Mucosa of rectum (tissue), 2 donors: ENCODE measurements around the gene SFI1.
"Not testable (repeated sequence)": the region's sequence is repeated elsewhere in the genome, so short reads cannot be mapped to it uniquely, and the experiment has no call there.

Experiments used
- H3K27ac ChIP-seq, 2 donors: one replicate each; pipeline ENCODE4 v1.7.0; 2013; ENCODE audit warnings: inconsistent platforms in 2 of 2, low read depth in 2 of 2, low read length in 2 of 2
- H3K27me3 ChIP-seq, 2 donors: one replicate each; pipeline ENCODE4 v1.7.0; 2013; ENCODE audit warnings: low read length in 2 of 2; ENCODE audit not compliant: control insufficient read depth in 2 of 2, insufficient read depth in 2 of 2
- H3K36me3 ChIP-seq, 2 donors: one replicate each; pipeline ENCODE4 v1.7.0; 2013; ENCODE audit warnings: low read length in 2 of 2; ENCODE audit not compliant: control insufficient read depth in 2 of 2, insufficient read depth in 2 of 2
- H3K4me1 ChIP-seq, 2 donors: one replicate each; pipeline ENCODE4 v1.7.0; 2013; ENCODE audit warnings: low read length in 2 of 2, mild to moderate bottlenecking in 1 of 2; ENCODE audit not compliant: control insufficient read depth in 2 of 2, insufficient read depth in 2 of 2
- H3K4me3 ChIP-seq, 2 donors: one replicate each; pipeline ENCODE4 v1.7.0; 2013; ENCODE audit warnings: low read length in 2 of 2
- H3K9ac ChIP-seq, 2 donors: one replicate each; pipeline ENCODE4 v1.7.0; 2013; ENCODE audit warnings: low read length in 2 of 2, low read depth in 1 of 2, mild to moderate bottlenecking in 1 of 2
- H3K9me3 ChIP-seq, 2 donors: one replicate each; pipeline ENCODE4 v1.7.0; 2013; ENCODE audit warnings: low read length in 2 of 2; ENCODE audit not compliant: control insufficient read depth in 2 of 2
- donor health status: healthy.
- donor health status: Normal muscosa, but diverticular disease.

Gene SFI1

DNA sequence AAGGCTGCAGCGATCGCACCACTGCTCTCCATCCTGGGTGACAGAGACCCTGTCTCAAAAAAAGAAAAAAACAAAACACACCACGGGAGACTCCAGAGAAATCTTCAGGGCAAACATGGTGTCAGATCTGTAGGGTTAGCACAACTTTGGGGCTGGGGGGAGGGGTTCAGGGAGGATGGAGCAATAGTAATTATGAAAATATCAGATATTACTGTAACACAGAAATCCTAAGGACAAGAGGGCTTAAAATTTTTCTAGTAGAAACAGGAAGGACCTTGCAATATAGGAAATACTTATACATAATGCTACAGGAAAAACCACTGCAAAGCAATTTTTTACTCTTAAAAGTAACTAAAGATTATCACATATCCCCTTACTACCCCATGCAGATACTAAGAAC is 20.5 kb upstream of the SFI1 start:
- peaks cover 6 to 9% of the 10 kb centered on the region in 2 donors for H3K4me1 ChIP-seq
- peaks cover 7 to 9% of the 10 kb centered on the region in 2 donors for H3K36me3 ChIP-seq
- no peak overlapping the region for H3K4me3 ChIP-seq
- H3K9me3 ChIP-seq, result no peaks in the 10 kb centered on the region
- no peak overlapping the region for H3K27ac ChIP-seq
- no peak overlapping the region for H3K9ac ChIP-seq
- H3K27me3 ChIP-seq, result no peaks in the 10 kb centered on the region

GRCh38 chr22:31477329-31477728 is 19.0 kb upstream of the SFI1 start:
- H3K4me3 ChIP-seq, result no peak overlapping the region
- H3K9me3 ChIP-seq, result no peaks in the 10 kb centered on the region
- no peak overlapping the region for H3K9ac ChIP-seq
- peaks cover 6 to 9% of the 10 kb centered on the region in 2 donors for H3K4me1 ChIP-seq
- H3K36me3 ChIP-seq, result peaks cover 10 to 18% of the 10 kb centered on the region in 2 donors
- H3K27ac ChIP-seq, result peak overlapping the region; percentile 48 to 67
- no peaks in the 10 kb centered on the region for H3K27me3 ChIP-seq

DNA sequence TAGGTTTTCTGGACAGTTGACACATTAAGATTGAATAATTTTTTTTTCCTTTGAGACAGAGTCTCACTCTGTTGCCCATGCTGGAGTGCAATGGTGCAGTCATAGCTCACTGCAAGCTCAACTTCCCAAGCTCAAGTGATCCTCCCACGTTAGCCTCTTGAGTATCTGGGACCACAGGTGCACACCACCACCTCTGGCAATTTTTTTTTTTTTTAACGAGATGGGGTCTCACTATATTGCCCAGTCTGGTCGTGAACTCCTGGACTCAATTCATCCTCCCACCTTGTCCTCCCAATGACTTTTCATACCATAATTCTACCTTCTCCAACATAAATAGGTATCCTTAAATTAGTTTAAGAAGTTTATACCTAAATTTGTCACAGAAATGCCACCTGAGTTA is 15.2 kb upstream of the SFI1 start:
- H3K4me3 ChIP-seq, result no peak overlapping the region
- no peaks in the 10 kb centered on the region for H3K27me3 ChIP-seq
- H3K9me3 ChIP-seq, result no peaks in the 10 kb centered on the region
- H3K9ac ChIP-seq, result no peak overlapping the region
- H3K4me1 ChIP-seq, result peaks cover 6 to 9% of the 10 kb centered on the region in 2 donors
- H3K36me3 ChIP-seq, result peaks cover 7 to 26% of the 10 kb centered on the region in 2 donors
- H3K27ac ChIP-seq, result no peak overlapping the region

GRCh38 chr22:31482470-31482869 is 13.9 kb upstream of the SFI1 start:
- not testable (repeated sequence) for H3K4me1 ChIP-seq, H3K4me3 ChIP-seq, H3K9me3 ChIP-seq, H3K9ac ChIP-seq, H3K27me3 ChIP-seq, H3K27ac ChIP-seq
- H3K36me3 ChIP-seq, result peaks cover 7 to 28% of the 10 kb centered on the region in 2 donors

DNA sequence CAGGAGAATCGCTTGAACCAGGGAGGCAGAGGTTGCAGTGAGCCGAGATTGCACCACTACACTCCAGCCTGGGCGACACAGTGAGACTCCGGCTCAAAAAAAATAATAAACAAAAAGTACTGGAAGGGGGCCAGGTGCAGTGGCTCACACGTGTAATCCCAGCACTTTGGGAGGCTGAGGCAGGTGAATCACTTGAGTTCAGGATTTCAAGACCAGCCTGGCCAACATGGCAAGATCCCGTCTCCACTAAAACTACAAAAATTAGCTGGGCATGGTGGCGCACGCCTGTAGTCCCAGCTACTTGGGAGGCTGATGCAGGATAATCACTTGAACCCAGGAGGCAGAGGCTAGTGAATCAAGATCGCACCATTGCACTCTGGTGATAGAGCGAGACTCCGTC is 10.0 kb upstream of the SFI1 start:
- H3K9ac ChIP-seq, result not testable (repeated sequence)
- H3K4me1 ChIP-seq, result peaks cover 17 to 19% of the 10 kb centered on the region in 2 donors

GRCh38 chr22:31486951-31487350 is 9.4 kb upstream of the SFI1 start:
- peaks cover 17 to 21% of the 10 kb centered on the region in 2 donors for H3K4me1 ChIP-seq
- peaks cover 3 to 18% of the 10 kb centered on the region in 2 donors for H3K36me3 ChIP-seq
- no peaks in the 10 kb centered on the region for H3K9me3 ChIP-seq
- H3K9ac ChIP-seq, result no peak overlapping the region
- no peak overlapping the region for H3K4me3 ChIP-seq
- H3K27me3 ChIP-seq, result no peaks in the 10 kb centered on the region
- no peak overlapping the region for H3K27ac ChIP-seq

More for the DNA sequence above, 10.0 kb upstream of the SFI1 start:
- not testable (repeated sequence) for H3K27ac ChIP-seq, H3K27me3 ChIP-seq, H3K4me3 ChIP-seq, H3K9me3 ChIP-seq
- peaks cover 7 to 23% of the 10 kb centered on the region in 2 donors for H3K36me3 ChIP-seq

DNA sequence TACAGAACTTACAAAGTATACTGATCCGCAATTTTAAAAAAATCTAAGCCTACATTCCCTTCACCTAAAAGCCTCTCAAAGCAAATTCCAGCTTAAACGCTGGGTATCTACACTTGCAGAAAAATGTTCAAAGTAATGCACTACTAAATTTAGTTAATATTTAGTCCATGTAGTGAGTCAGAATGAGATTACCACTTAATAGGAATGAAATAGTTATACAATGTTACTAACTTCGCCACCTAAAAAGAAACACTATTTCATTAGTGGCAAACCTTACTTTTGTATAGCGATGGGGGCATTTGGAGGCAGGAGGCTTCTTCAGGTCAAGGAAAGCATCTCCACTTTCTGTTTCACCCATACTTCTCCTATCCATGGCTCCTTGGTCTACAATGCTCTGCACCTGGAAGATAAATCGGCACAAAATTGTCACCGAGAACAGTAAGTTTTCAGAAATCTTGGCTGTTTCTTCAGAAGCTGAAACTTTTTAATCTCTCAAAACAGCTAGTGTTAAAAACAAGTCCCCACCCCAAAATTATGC is 7.9 kb upstream of the SFI1 start:
- Histone ChIP-seq H3K36me3 (peaks cover 0 to 13% of the 10 kb centered on the region in 2 donors), H3K4me1 (peaks cover 17 to 21% of the 10 kb centered on the region in 2 donors), H3K4me3 (peak overlapping the region; percentile 78 to 80), H3K9me3 (no peaks in the 10 kb centered on the region), H3K27ac (peak overlapping the region; percentile 39 to 96), H3K9ac (peak overlapping the region; percentile 60 to 83), H3K27me3 (no peaks in the 10 kb centered on the region)

DNA sequence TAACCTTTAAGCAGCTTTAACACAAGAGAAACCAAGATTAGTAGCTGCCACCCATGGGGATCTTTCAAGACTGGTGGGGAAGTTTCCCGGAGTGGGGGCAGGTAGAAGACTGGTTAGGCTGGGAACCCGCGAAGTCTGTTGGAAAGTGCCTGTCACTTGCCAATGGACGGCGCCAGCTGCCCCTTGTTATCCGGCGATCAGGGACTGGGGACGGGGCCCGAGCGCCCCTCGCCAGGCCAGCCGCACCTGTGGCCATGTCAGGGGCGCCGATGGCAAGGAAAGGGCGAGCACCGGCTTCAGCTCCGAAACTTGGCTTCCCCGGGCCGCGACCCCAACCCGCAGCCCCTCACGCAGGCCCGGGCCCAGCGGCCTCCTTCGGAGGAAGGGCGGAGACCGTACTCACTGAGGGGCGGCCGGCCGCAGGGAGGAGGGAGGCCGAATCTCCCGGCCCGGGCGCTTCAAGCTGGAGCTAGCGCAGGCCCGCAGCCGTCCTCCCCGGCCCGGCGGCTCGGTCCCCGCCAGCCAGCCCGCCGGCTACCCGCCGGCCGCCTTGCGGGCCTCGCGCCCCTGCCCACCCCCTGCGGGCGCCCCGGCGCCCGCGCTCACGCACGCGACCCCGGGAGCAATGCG is 7.2 kb upstream of the SFI1 start:
- Histone ChIP-seq H3K27ac (peak overlapping the region; percentile 96), H3K27me3 (no peaks in the 10 kb centered on the region), H3K4me1 (peaks cover 17 to 21% of the 10 kb centered on the region in 2 donors), H3K4me3 (peak overlapping the region; percentile 78 to 80), H3K9me3 (no peaks in the 10 kb centered on the region), H3K9ac (peak overlapping the region; percentile 60 to 83), H3K36me3 (peaks cover 0 to 7% of the 10 kb centered on the region in 2 donors)

GRCh38 chr22:31489632-31490495 is 6.5 kb upstream of the SFI1 start, which contains the start of gene EIF4ENIF1:
EIF4ENIF1 (minus strand) TSS chr22:31489842; CDS start chr22:31488718, 1,124 bp downstream.
- Histone ChIP-seq H3K27me3 (no peaks in the 10 kb centered on the region), H3K9ac (peak within 1 kb of the TSS; percentile 83 to 95), H3K27ac (peak within 1 kb of the TSS; percentile 96), H3K36me3 (peaks cover 0 to 5% of the 10 kb centered on the region in 2 donors), H3K4me1 (peaks cover 17 to 24% of the 10 kb centered on the region in 2 donors), H3K9me3 (no peaks in the 10 kb centered on the region), H3K4me3 (peak within 1 kb of the TSS; percentile 80 to 97)

DNA sequence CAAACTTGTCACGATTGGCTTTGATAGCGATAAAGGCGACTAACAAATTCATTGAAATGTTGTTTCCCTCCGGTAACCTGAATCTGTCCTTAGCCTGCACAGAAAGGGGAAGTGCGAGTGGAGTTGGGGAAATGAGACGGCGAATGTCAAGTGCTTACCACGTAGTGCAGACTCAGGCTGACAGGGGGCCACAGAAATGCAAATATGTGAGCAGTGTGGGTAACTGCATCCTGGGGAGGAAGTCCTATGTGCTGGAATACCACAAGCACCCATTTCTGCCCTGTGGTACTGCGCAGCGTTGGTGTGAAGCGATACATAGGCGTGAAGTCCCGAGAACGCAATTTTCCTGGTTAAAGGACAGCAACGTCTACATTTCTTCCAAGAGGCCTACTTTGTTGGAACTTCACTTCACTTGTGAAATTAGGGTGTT is 5.8 kb upstream of the SFI1 start:
- peak overlapping the region; percentile 83 to 95 for H3K9ac ChIP-seq
- no peaks in the 10 kb centered on the region for H3K27me3 ChIP-seq
- H3K27ac ChIP-seq, result peak overlapping the region; percentile 96

More for the DNA sequence above, 5.8 kb upstream of the SFI1 start:
- H3K4me3 ChIP-seq, result peak overlapping the region; percentile 80 to 97
- peaks cover 17 to 26% of the 10 kb centered on the region in 2 donors for H3K4me1 ChIP-seq
- peaks cover 0 to 3% of the 10 kb centered on the region in 2 donors for H3K36me3 ChIP-seq
- H3K9me3 ChIP-seq, result no peaks in the 10 kb centered on the region
